ENCODE results near the gene AQP10. TPM values are rescaled to one million over a fixed set of nuclear protein-coding genes. Genes with fewer than 3 reads are reported as not detected.
"Not testable (repeated sequence)": the region's sequence is repeated elsewhere in the genome, so short reads cannot be mapped to it uniquely, and the experiment has no call there.

AQP10 gene
- total RNA-seq (2022) (not detected in 2 replicates), Bru-seq, nascent RNA (not detected), BruChase-seq, experiment 1, labeled RNA remaining after a 6-hour chase (not detected), BruChase-seq, experiment 2, labeled RNA remaining after a 2-hour chase (not detected)
- long read RNA-seq: 0 reads

GRCh38 chr1:154320882-154321608, at the start of gene AQP10:
TSS of gene AQP10 (plus strand) at chr1:154321093. CDS start at chr1:154321156, 63 bp downstream.
- CTCF ChIA-PET: interaction anchor here (0.8 kb wide), 1 partner anchor 8 kb away, joined by 8 read pairs; no protein-coding TSS in a partner anchor
- H3K9me3 Mint-ChIP-seq (ENCODE audit: low read depth, unreplicated experiment): no peaks in the 10 kb centered on the region
- no peak within 1 kb of the TSS for H3K27ac Mint-ChIP-seq (ENCODE audit: unreplicated experiment)
- peaks cover 92% of the 10 kb centered on the region for H3K27me3 Mint-ChIP-seq (ENCODE audit: unreplicated experiment)
- peaks cover 17% of the 10 kb centered on the region for H3K36me3 Mint-ChIP-seq (ENCODE audit: insufficient read depth, unreplicated experiment)
- no peak for DNase-seq
- no peak for TF ChIP-seq CTCF (IDR thresholded peaks at IDR 0.05; ENCODE audit: unreplicated experiment)
- intact Hi-C loops (cut with micrococcal nuclease; ENCODE audit: unreplicated experiment): no loop called here
- no TSS peak for BruUV-seq (replicated peaks)
- peaks cover 5% of the 10 kb centered on the region for H3K4me1 Mint-ChIP-seq (ENCODE audit: low read depth, unreplicated experiment)
- no peak within 1 kb of the TSS for H3K4me3 Mint-ChIP-seq (ENCODE audit: low read depth, unreplicated experiment)

GRCh38 chr1:154272217-154272998, 48.5 kb upstream of the AQP10 start, which contains the start of gene HAX1:
TSS of gene HAX1 (plus strand) at chr1:154272629. CDS start at chr1:154272724, 95 bp downstream.
- intact Hi-C loops (cut with micrococcal nuclease; ENCODE audit: unreplicated experiment): loop anchor here (1.0 to 2.0 kb wide), 2 partner anchors 73 to 86 kb away; no protein-coding TSS in a partner anchor
- Mint-ChIP-seq H3K27me3 (ENCODE audit: unreplicated experiment) (no peaks in the 10 kb centered on the region), H3K9me3 (ENCODE audit: low read depth, unreplicated experiment) (no peaks in the 10 kb centered on the region), H3K4me1 (ENCODE audit: low read depth, unreplicated experiment) (peaks cover 9% of the 10 kb centered on the region), H3K27ac (ENCODE audit: unreplicated experiment) (peak within 1 kb of the TSS; percentile 98), H3K36me3 (ENCODE audit: insufficient read depth, unreplicated experiment) (peaks cover 64% of the 10 kb centered on the region), H3K4me3 (ENCODE audit: low read depth, unreplicated experiment) (peak within 1 kb of the TSS; percentile 98)
- no TSS peak for BruUV-seq (replicated peaks)
- CTCF ChIA-PET: interaction anchor here (0.6 to 2.6 kb wide), 6 partner anchors 17 to 1623 kb away, joined by 3 to 12 read pairs (median 4); partner anchors contain the start of gene SLC27A3
- peak; percentile 83 for TF ChIP-seq CTCF (IDR thresholded peaks at IDR 0.05; ENCODE audit: unreplicated experiment)
- peak; percentile 91 for DNase-seq

GRCh38 chr1:154272999-154273563, 47.8 kb upstream of the AQP10 start:
- peaks cover 61% of the 10 kb centered on the region for H3K36me3 Mint-ChIP-seq (ENCODE audit: insufficient read depth, unreplicated experiment)
- DNase-seq: no peak
- peak overlapping the region; percentile 98 for H3K27ac Mint-ChIP-seq (ENCODE audit: unreplicated experiment)
- TSS peak; percentile 73 for BruUV-seq (replicated peaks)
- H3K27me3 Mint-ChIP-seq (ENCODE audit: unreplicated experiment): no peaks in the 10 kb centered on the region
- no peak for TF ChIP-seq CTCF (IDR thresholded peaks at IDR 0.05; ENCODE audit: unreplicated experiment)
- CTCF ChIA-PET: interaction anchor here (0.6 to 2.6 kb wide), 4 partner anchors 16 to 498 kb away, joined by 3 to 12 read pairs (median 4); partner anchors contain the start of gene SLC27A3
- no peaks in the 10 kb centered on the region for H3K9me3 Mint-ChIP-seq (ENCODE audit: low read depth, unreplicated experiment)
- H3K4me1 Mint-ChIP-seq (ENCODE audit: low read depth, unreplicated experiment): peaks cover 9% of the 10 kb centered on the region
- intact Hi-C loops (cut with micrococcal nuclease; ENCODE audit: unreplicated experiment): loop anchor here (1.0 to 2.0 kb wide), 2 partner anchors 74 to 86 kb away; no protein-coding TSS in a partner anchor
- H3K4me3 Mint-ChIP-seq (ENCODE audit: low read depth, unreplicated experiment): peak overlapping the region; percentile 98

- BruUV-seq (replicated peaks): no TSS peak
- TF ChIP-seq CTCF (IDR thresholded peaks at IDR 0.05; ENCODE audit: unreplicated experiment): peak; percentile 43
- Mint-ChIP-seq H3K9me3 (ENCODE audit: low read depth, unreplicated experiment) (no peaks in the 10 kb centered on the region), H3K36me3 (ENCODE audit: insufficient read depth, unreplicated experiment) (peaks cover 38% of the 10 kb centered on the region), H3K4me1 (ENCODE audit: low read depth, unreplicated experiment) (peaks cover under 1% of the 10 kb centered on the region), H3K4me3 (ENCODE audit: low read depth, unreplicated experiment) (no peak overlapping the region), H3K27ac (ENCODE audit: unreplicated experiment) (no peak overlapping the region), H3K27me3 (ENCODE audit: unreplicated experiment) (no peaks in the 10 kb centered on the region)
- peak; percentile 31 for DNase-seq
- CTCF ChIA-PET: interaction anchor here (0.6 to 2.1 kb wide), 3 partner anchors 17 to 549 kb away, joined by 3 to 8 read pairs (median 4); partner anchors contain the start of gene INTS3
- intact Hi-C loops (cut with micrococcal nuclease; ENCODE audit: unreplicated experiment): no loop called here
These were observed 44.1 kb upstream of the AQP10 start for GRCh38 chr1:154276797-154277196.

GRCh38 chr1:154287591-154287990, 33.3 kb upstream of the AQP10 start:
- H3K4me3 Mint-ChIP-seq (ENCODE audit: low read depth, unreplicated experiment); H3K36me3 Mint-ChIP-seq (ENCODE audit: insufficient read depth, unreplicated experiment); H3K4me1 Mint-ChIP-seq (ENCODE audit: low read depth, unreplicated experiment); BruUV-seq (replicated peaks); H3K9me3 Mint-ChIP-seq (ENCODE audit: low read depth, unreplicated experiment); intact Hi-C loops (cut with micrococcal nuclease; ENCODE audit: unreplicated experiment); CTCF ChIA-PET; DNase-seq; H3K27ac Mint-ChIP-seq (ENCODE audit: unreplicated experiment): not testable (repeated sequence)
- peaks cover 40% of the 10 kb centered on the region for H3K27me3 Mint-ChIP-seq (ENCODE audit: unreplicated experiment)

Data from Calu3 (cell line).